IMR-90 (cell line): ENCODE results near the gene TMEM126A. TPM values are rescaled to one million over a fixed set of nuclear protein-coding genes. Genes with fewer than 3 reads are reported as not detected.

ENCODE experiments used
- ATAC-seq: fragments of 200-7000 bp; cut with Tn5 transposase; 2 replicates; pipeline ENCODE4 v1.9.1; 2020; ENCODE audit warnings: low read depth, mild to moderate bottlenecking, moderate library complexity
- BruUV-seq: library from RNA; stranded (reverse); fragments of 400-500 nt; replicated peaks from 2 replicates; lab custom pipeline; 2021; lab: Mats Ljungman, UMichigan
- CTCF ChIA-PET: fragments of 300-600 bp; formaldehyde crosslinking; extraction: SDS; loops from one replicate; lab custom pipeline; 2021; ENCODE audit warnings: antibody characterized with exemption; lab: Yijun Ruan, JAX
- POLR2A ChIA-PET: fragments of 300-600 bp; sonication (Branson Sonifier 250); formaldehyde crosslinking; loops from one replicate; lab custom pipeline; 2022; ENCODE audit warnings: antibody characterized with exemption; ENCODE audit not compliant: unreplicated experiment; lab: Charles Lee
- DNase-seq: peaks from one replicate; pipeline ENCODE4 v3.0.0; 2013
- H2AFZ ChIP-seq: replicated peaks from 2 replicates; pipeline ENCODE3; 2013; ENCODE audit warnings: low read length, mild to moderate bottlenecking; ENCODE audit not compliant: poor library complexity
- H2AK5ac ChIP-seq: 2 replicates; pipeline ENCODE4 v1.6.1; 2013; ENCODE audit warnings: low read depth, low read length, inconsistent platforms
- H2AK9ac ChIP-seq: replicated peaks from 2 replicates; pipeline ENCODE3; 2013; ENCODE audit warnings: mild to moderate bottlenecking, low read depth, low read length, moderate library complexity; ENCODE audit not compliant: poor library complexity
- H2BK120ac ChIP-seq: 2 replicates; pipeline ENCODE4 v1.6.1; 2013; ENCODE audit warnings: low read depth, low read length, inconsistent platforms
- H2BK15ac ChIP-seq: 3 replicates; pipeline ENCODE4 v1.6.1; 2013; ENCODE audit warnings: low read depth, low read length, inconsistent platforms
- H2BK20ac ChIP-seq: 2 replicates; pipeline ENCODE4 v1.6.1; 2013; ENCODE audit warnings: low read depth, mild to moderate bottlenecking, inconsistent platforms, low read length, moderate library complexity
- H2BK5ac ChIP-seq: 2 replicates; pipeline ENCODE4 v1.6.1; 2013; ENCODE audit warnings: mild to moderate bottlenecking, low read depth, low read length, inconsistent platforms; ENCODE audit not compliant: poor library complexity, severe bottlenecking
- H3K14ac ChIP-seq: replicated peaks from 2 replicates; pipeline ENCODE4 v1.6.1; 2013; ENCODE audit warnings: low read depth, low read length, inconsistent platforms
- H3K18ac ChIP-seq: 2 replicates; pipeline ENCODE4 v1.6.1; 2013; ENCODE audit warnings: low read depth, low read length, control low read depth
- H3K23ac ChIP-seq: 2 replicates; pipeline ENCODE4 v1.6.1; 2013; ENCODE audit warnings: low read depth, low read length, inconsistent platforms
- H3K27ac ChIP-seq: 2 replicates; pipeline ENCODE4 v1.5.1; 2013; ENCODE audit warnings: mild to moderate bottlenecking, control low read depth, low read length; ENCODE audit not compliant: insufficient read depth
- H3K27me3 ChIP-seq: 2 replicates; pipeline ENCODE4 v1.6.1; 2013; ENCODE audit warnings: low read length; ENCODE audit not compliant: control insufficient read depth, insufficient read depth
- H3K36me3 ChIP-seq: 2 replicates; pipeline ENCODE4 v1.6.1; 2013; ENCODE audit warnings: low read length, mixed read lengths; ENCODE audit not compliant: control insufficient read depth, insufficient read depth
- H3K4ac ChIP-seq: 2 replicates; pipeline ENCODE4 v1.6.1; 2013; ENCODE audit warnings: low read depth, low read length, inconsistent platforms
- H3K4me1 ChIP-seq: 2 replicates; pipeline ENCODE4 v1.6.1; 2013; ENCODE audit warnings: low read length, mixed read lengths; ENCODE audit not compliant: control insufficient read depth, insufficient read depth
- H3K4me2 ChIP-seq: 2 replicates; pipeline ENCODE4 v1.6.1; 2013; ENCODE audit warnings: low read depth, mild to moderate bottlenecking, control low read depth, low read length, moderate library complexity
- H3K4me3 ChIP-seq: 2 replicates; pipeline ENCODE4 v1.5.1; 2013; ENCODE audit warnings: low read depth, mild to moderate bottlenecking, control low read depth, low read length, moderate library complexity; ENCODE audit not compliant: insufficient read depth
- H3K56ac ChIP-seq: 2 replicates; pipeline ENCODE4 v1.6.1; 2013; ENCODE audit warnings: low read length, inconsistent platforms; ENCODE audit not compliant: insufficient read depth; ENCODE audit errors: extremely low read depth
- H3K79me1 ChIP-seq, 2 experiments: 2 replicates each; pipeline ENCODE4 v1.6.1; 2013; ENCODE audit warnings: low read length in 2 of 2, inconsistent platforms in 1 of 2, low read depth in 1 of 2
- H3K9ac ChIP-seq: 2 replicates; pipeline ENCODE4 v1.6.1; 2013; ENCODE audit warnings: low read depth, low read length, control low read depth
- H3K9me1 ChIP-seq: 2 replicates; pipeline ENCODE4 v1.6.1; 2013; ENCODE audit warnings: low read length, inconsistent platforms; ENCODE audit not compliant: insufficient read depth
- H3K9me3 ChIP-seq: 2 replicates; pipeline ENCODE4 v1.6.1; 2013; ENCODE audit warnings: low read length; ENCODE audit not compliant: control insufficient read depth, insufficient read depth
- H4K20me1 ChIP-seq: 2 replicates; pipeline ENCODE4 v1.6.1; 2013; ENCODE audit warnings: low read length, inconsistent platforms; ENCODE audit not compliant: insufficient read depth
- H4K5ac ChIP-seq: 2 replicates; pipeline ENCODE4 v1.6.1; 2013; ENCODE audit warnings: mild to moderate bottlenecking, low read depth, low read length, control low read depth
- H4K8ac ChIP-seq, 2 experiments: 2 replicates each; pipeline ENCODE4 v1.6.1; 2013; ENCODE audit warnings: low read depth in 2 of 2, low read length in 2 of 2, control low read depth in 1 of 2, inconsistent platforms in 1 of 2
- H4K91ac ChIP-seq: 2 replicates; pipeline ENCODE4 v1.6.1; 2013; ENCODE audit warnings: low read depth, low read length, inconsistent platforms; ENCODE audit not compliant: insufficient read depth
- CEBPB ChIP-seq: IDR thresholded peaks from 2 replicates; pipeline ENCODE4 v1.6.1; 2012; ENCODE audit warnings: low read depth, low read length, improper control_type of control experiment
- ELK1 ChIP-seq: fragments of 150-350 bp; IDR thresholded peaks from 2 replicates; pipeline ENCODE4 v1.6.1; 2016; ENCODE audit warnings: low read depth, mild to moderate bottlenecking, low read length, moderate library complexity, borderline replicate concordance
- WGBS, 2 experiments: methylation state at CpG; one replicate each; pipeline versions ENCODE4 v1.1.5 to v1.1.7; 2013; ENCODE audit warnings: missing lambda C conversion rate in 2 of 2; ENCODE audit not compliant: insufficient read length in 1 of 2; ENCODE audit errors: extremely low coverage in 2 of 2; 5-methylcytosine and 5-hydroxymethylcytosine counted together
- dilution Hi-C: fragments of 300-500 bp; cut with HindIII; formaldehyde crosslinking; loops from one replicate; pipeline ENCODE4 v1.14.3; 2018; ENCODE audit warnings: low sequenced_read_pairs; ENCODE audit not compliant: unreplicated experiment
- in situ Hi-C: fragments of 300-500 bp; cut with MboI; formaldehyde crosslinking; loops from 3 replicates; pipeline ENCODE4 v1.14.3; 2019; ENCODE audit warnings: low sequenced_read_pairs, inconsistent platforms, mixed read lengths
- intact Hi-C: fragments of 100-400 bp; cut with micrococcal nuclease; formaldehyde crosslinking; loops from 2 replicates; pipeline ENCODE4 v1.10.0; 2022
- polyA plus RNA-seq, 3 experiments: library from polyadenylated mRNA; depleted of rRNA; stranded (reverse); fragments of >200 nt; gene quantifications; 2 replicates each; pipeline ENCODE4 v1.2.3, GENCODE V29; 2012; ENCODE audit warnings: low replicate concordance in 1 of 3
- total RNA-seq: library from RNA; depleted of rRNA; stranded (reverse); fragments of >200 nt; gene quantifications from 2 replicates; pipeline ENCODE4 v1.2.3, GENCODE V29; 2012

The TMEM126A gene
- total and polyA plus RNA-seq, 2 of the 4 experiments (the other 2 are of a cell fraction), result 34.9 to 60.4 TPM

GRCh38 chr11:85619499-85619898 is 28.3 kb upstream of the TMEM126A start:
- Histone ChIP-seq H3K23ac (no peak overlapping the region), H2AK5ac (no peak overlapping the region), H4K91ac (no peak overlapping the region), H3K4me3 (no peak overlapping the region), H3K27me3 (no peaks in the 10 kb centered on the region; the same call in 1 of the 2 replicates), H3K56ac (no peak overlapping the region), H3K36me3 (no peaks in the 10 kb centered on the region), H4K8ac (no peak overlapping the region), H2AK9ac (no peak overlapping the region), H3K14ac (no peak overlapping the region), H2AFZ (no peak overlapping the region), H3K27ac (no peak overlapping the region), H3K4ac (no peak overlapping the region), H3K9me1 (no peaks in the 10 kb centered on the region), H4K5ac (no peak overlapping the region), H4K20me1 (no peaks in the 10 kb centered on the region), H3K9me3 (no peaks in the 10 kb centered on the region), H2BK5ac (no peak overlapping the region), H3K18ac (no peak overlapping the region), H3K4me1 (no peaks in the 10 kb centered on the region), H3K9ac (no peak overlapping the region), H2BK120ac (no peak overlapping the region), H3K4me2 (no peak overlapping the region), H2BK20ac (no peak overlapping the region), H3K79me1 (no peaks in the 10 kb centered on the region), H2BK15ac (no peak overlapping the region)
- intact Hi-C loops (no loop called here), dilution Hi-C loops (no loop called here), in situ Hi-C loops (no loop called here)
- TF ChIP-seq CEBPB (peak; percentile 85), ELK1 (no peak)
- CTCF ChIA-PET, result no interaction called here
- POLR2A ChIA-PET, result no interaction called here
- no peak for ATAC-seq
- WGBS, 2 experiments, result no CpG with 5 or more reads among the region's 6 CpGs
- BruUV-seq, result no TSS peak
- DNase-seq, result no peak
